PFSK-1 (cell line): ENCODE data around the gene TEKT5.

ENCODE experiments used
- FOXP2 ChIP-seq: optimal IDR thresholded peaks from 2 replicates; pipeline ENCODE3; 2011; ENCODE audit warnings: borderline replicate concordance, control low read depth, inconsistent platforms; ENCODE audit not compliant: insufficient read depth; ENCODE audit errors: extremely low read length, extremely low read depth
- POLR2AphosphoS5 ChIP-seq: IDR thresholded peaks from 2 replicates; pipeline ENCODE4 v1.6.1; 2012; ENCODE audit warnings: low read depth, mild to moderate bottlenecking, control low read depth, low read length, moderate library complexity
- REST ChIP-seq, 2 experiments: IDR thresholded peaks; 2 replicates each; pipeline versions ENCODE4 v1.6.1 to v1.8.0; 2011 to 2012; ENCODE audit warnings: low read depth in 2 of 2, low read length in 2 of 2, control low read depth in 1 of 2, inconsistent platforms in 1 of 2, mild to moderate bottlenecking in 1 of 2, moderate library complexity in 1 of 2; ENCODE audit not compliant: insufficient read depth in 1 of 2
- SIN3A ChIP-seq: IDR thresholded peaks from 2 replicates; pipeline ENCODE4 v1.6.1; 2012; ENCODE audit warnings: mild to moderate bottlenecking, low read length, moderate library complexity, borderline replicate concordance; ENCODE audit not compliant: insufficient read depth
- TAF1 ChIP-seq: IDR thresholded peaks from 2 replicates; pipeline ENCODE4 v1.6.1; 2012; ENCODE audit warnings: low read length, control low read depth, borderline replicate concordance; ENCODE audit not compliant: insufficient read depth

The TEKT5 gene

GRCh38 chr16:10637337-10638037 is 57.2 kb downstream of the TEKT5 start:
- TF ChIP-seq REST (IDR thresholded peaks at IDR 0.05; ENCODE audit: insufficient read depth in 1 of 2, low read depth in 2 of 2, low read length in 2 of 2) (no peak), FOXP2 (no peak), SIN3A (no peak), TAF1 (no peak), POLR2AphosphoS5 (no peak)

- TF ChIP-seq FOXP2 (no peak), POLR2AphosphoS5 (no peak), TAF1 (no peak), REST (IDR thresholded peaks at IDR 0.05; ENCODE audit: insufficient read depth in 1 of 2, low read depth in 2 of 2, low read length in 2 of 2) (no peak)
Observed at GRCh38 chr16:10635365-10636021, 59.2 kb downstream of the TEKT5 start.

DNA sequence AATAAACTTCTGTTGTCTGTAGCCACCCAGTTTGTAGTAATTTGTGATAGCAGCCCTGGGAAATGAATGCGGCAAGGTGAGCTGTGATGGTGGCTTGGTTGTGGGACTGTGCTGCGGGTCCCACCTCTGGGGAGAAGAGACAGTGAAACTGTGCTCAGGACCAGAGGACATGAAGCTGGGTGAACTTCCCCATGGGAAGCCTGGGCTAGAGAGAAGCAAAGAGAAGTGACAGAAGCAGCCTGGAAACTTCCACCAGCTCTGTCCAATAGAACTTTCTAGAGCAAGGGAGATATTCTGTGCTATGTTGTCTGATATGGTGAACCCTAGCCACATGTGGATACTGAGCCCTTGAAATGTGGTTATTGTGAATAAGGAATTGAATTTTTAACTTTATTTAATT is 62.8 kb downstream of the TEKT5 start:
- TF ChIP-seq SIN3A (no peak), TAF1 (no peak), FOXP2 (no peak), REST (IDR thresholded peaks at IDR 0.05; ENCODE audit: insufficient read depth in 1 of 2, low read depth in 2 of 2, low read length in 2 of 2) (no peak), POLR2AphosphoS5 (no peak)

DNA sequence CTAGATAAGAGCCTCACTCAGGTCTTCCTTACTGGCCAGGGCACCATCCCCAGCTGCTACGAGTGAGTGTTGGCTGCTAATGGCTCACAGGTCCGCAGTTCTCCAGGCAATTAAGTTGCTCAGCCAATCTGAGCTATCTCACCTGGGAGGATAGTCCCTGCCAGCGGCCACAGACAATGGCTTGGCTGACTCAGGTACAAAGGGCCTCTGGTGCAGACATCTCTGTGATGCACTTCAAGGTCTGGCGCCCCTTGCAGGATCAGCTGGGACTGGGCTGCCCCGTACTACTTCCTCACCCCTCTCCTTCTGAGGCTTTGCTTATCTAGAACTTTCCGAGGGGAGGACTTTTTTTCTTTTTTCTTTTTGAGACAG is 65.2 kb downstream of the TEKT5 start:
- TF ChIP-seq TAF1, result no peak
- TF ChIP-seq SIN3A, result no peak
- TF ChIP-seq REST (IDR thresholded peaks at IDR 0.05; ENCODE audit: insufficient read depth in 1 of 2, low read depth in 2 of 2, low read length in 2 of 2), result no peak
- TF ChIP-seq POLR2AphosphoS5, result no peak
- no peak for TF ChIP-seq FOXP2
